Neural crest cell (in vitro differentiated cells): ENCODE results near the gene ZSCAN26. TPM values are rescaled to one million over a fixed set of nuclear protein-coding genes. Genes with fewer than 3 reads are reported as not detected.
"Not testable (repeated sequence)": the region's sequence is repeated elsewhere in the genome, so short reads cannot be mapped to it uniquely, and the experiment has no call there.

ENCODE experiments used
- DNase-seq: peaks from one replicate; pipeline ENCODE4 v3.0.0; 2021; ENCODE audit warnings: low read depth, mixed read lengths, low spot score
- H3K27ac Mint-ChIP-seq: one replicate; pipeline ENCODE4 v1.8.0; 2021; ENCODE audit warnings: mild to moderate bottlenecking, mixed read lengths; ENCODE audit not compliant: unreplicated experiment
- H3K27me3 Mint-ChIP-seq: 2 replicates; pipeline ENCODE4 v1.8.0; 2021; ENCODE audit warnings: low read depth, mild to moderate bottlenecking, mixed read lengths
- H3K36me3 Mint-ChIP-seq: 2 replicates; pipeline ENCODE4 v1.8.0; 2021; ENCODE audit warnings: low read depth, mild to moderate bottlenecking, mixed read lengths
- H3K4me1 Mint-ChIP-seq: 2 replicates; pipeline ENCODE4 v1.8.0; 2021; ENCODE audit warnings: mixed read lengths
- H3K4me3 Mint-ChIP-seq: one replicate; pipeline ENCODE4 v1.8.0; 2021; ENCODE audit warnings: mild to moderate bottlenecking, mixed read lengths
- H3K9me3 Mint-ChIP-seq: 2 replicates; pipeline ENCODE4 v1.8.0; 2021; ENCODE audit warnings: mixed read lengths
- CTCF ChIP-seq: fragments of 200-600 bp; sonication (generic); conservative IDR thresholded peaks from 2 replicates; pipeline ENCODE4 v1.5.0; 2021; ENCODE audit warnings: antibody characterized with exemption, mild to moderate bottlenecking
- total RNA-seq: library from RNA; stranded (reverse); gene quantifications from 2 replicates; pipeline ENCODE4 v1.2.1, GENCODE V29; 2021

The ZSCAN26 gene
- total RNA-seq, 1 donor from 2014 or later, result 15.0 TPM

GRCh38 chr6:28282926-28283325 lies 16.0 kb downstream of the ZSCAN26 start:
- no peaks in the 10 kb centered on the region for H3K27me3 Mint-ChIP-seq
- H3K27ac Mint-ChIP-seq, result no peak overlapping the region
- H3K9me3 Mint-ChIP-seq, result no peaks in the 10 kb centered on the region
- peak overlapping the region; percentile 97 for H3K4me3 Mint-ChIP-seq
- H3K36me3 Mint-ChIP-seq, result peaks cover 35% of the 10 kb centered on the region
- TF ChIP-seq CTCF, result no peak
- DNase-seq, result no peak
- H3K4me1 Mint-ChIP-seq, result peaks cover 18% of the 10 kb centered on the region

GRCh38 chr6:28291573-28291972 lies 24.6 kb downstream of the ZSCAN26 start:
- no peak overlapping the region for H3K27ac Mint-ChIP-seq
- no peaks in the 10 kb centered on the region for H3K27me3 Mint-ChIP-seq
- peaks cover 15% of the 10 kb centered on the region for H3K9me3 Mint-ChIP-seq
- peaks cover 65% of the 10 kb centered on the region for H3K36me3 Mint-ChIP-seq
- TF ChIP-seq CTCF, result no peak
- H3K4me3 Mint-ChIP-seq, result no peak overlapping the region
- H3K4me1 Mint-ChIP-seq, result peaks cover 4% of the 10 kb centered on the region
- DNase-seq, result no peak

GRCh38 chr6:28295326-28295725 lies 28.4 kb downstream of the ZSCAN26 start:
- TF ChIP-seq CTCF, result no peak
- Mint-ChIP-seq H3K27ac (no peak overlapping the region), H3K4me3 (no peak overlapping the region), H3K36me3 (peaks cover 49% of the 10 kb centered on the region), H3K9me3 (peaks cover 9% of the 10 kb centered on the region), H3K4me1 (peaks cover 8% of the 10 kb centered on the region), H3K27me3 (no peaks in the 10 kb centered on the region)
- DNase-seq, result no peak

- peaks cover 46% of the 10 kb centered on the region for H3K36me3 Mint-ChIP-seq
- DNase-seq, result no peak
- peaks cover 6% of the 10 kb centered on the region for H3K9me3 Mint-ChIP-seq
- H3K4me3 Mint-ChIP-seq, result no peak overlapping the region
- no peak overlapping the region for H3K27ac Mint-ChIP-seq
- TF ChIP-seq CTCF, result no peak
- H3K4me1 Mint-ChIP-seq, result peaks cover 8% of the 10 kb centered on the region
- no peaks in the 10 kb centered on the region for H3K27me3 Mint-ChIP-seq
These were observed 29.6 kb downstream of the ZSCAN26 start for GRCh38 chr6:28296520-28297060.

GRCh38 chr6:28303570-28303969 lies 36.6 kb downstream of the ZSCAN26 start:
- Mint-ChIP-seq H3K4me1 (no peaks in the 10 kb centered on the region), H3K4me3 (no peak overlapping the region), H3K27me3 (no peaks in the 10 kb centered on the region), H3K36me3 (peaks cover 59% of the 10 kb centered on the region), H3K27ac (no peak overlapping the region), H3K9me3 (peaks cover 10% of the 10 kb centered on the region)
- no peak for TF ChIP-seq CTCF
- no peak for DNase-seq

GRCh38 chr6:28306363-28306762 lies 39.4 kb downstream of the ZSCAN26 start:
- H3K27me3 Mint-ChIP-seq, H3K4me3 Mint-ChIP-seq, H3K27ac Mint-ChIP-seq, DNase-seq, H3K4me1 Mint-ChIP-seq: not testable (repeated sequence)
- Mint-ChIP-seq H3K36me3 (peaks cover 68% of the 10 kb centered on the region), H3K9me3 (peaks cover 20% of the 10 kb centered on the region)
